GM19467 (cell line): ENCODE results near the gene IGFBP3.
"Not testable (repeated sequence)": the region's sequence is repeated elsewhere in the genome, so short reads cannot be mapped to it uniquely, and the experiment has no call there.

Source experiments
- ATAC-seq: cut with Tn5 transposase; IDR thresholded peaks from one replicate; pipeline ENCODE4 v1.9.1; 2021; ENCODE audit warnings: mild to moderate bottlenecking, moderate library complexity; ENCODE audit not compliant: unreplicated experiment

The IGFBP3 gene, protein sequence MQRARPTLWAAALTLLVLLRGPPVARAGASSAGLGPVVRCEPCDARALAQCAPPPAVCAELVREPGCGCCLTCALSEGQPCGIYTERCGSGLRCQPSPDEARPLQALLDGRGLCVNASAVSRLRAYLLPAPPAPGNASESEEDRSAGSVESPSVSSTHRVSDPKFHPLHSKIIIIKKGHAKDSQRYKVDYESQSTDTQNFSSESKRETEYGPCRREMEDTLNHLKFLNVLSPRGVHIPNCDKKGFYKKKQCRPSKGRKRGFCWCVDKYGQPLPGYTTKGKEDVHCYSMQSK

DNA sequence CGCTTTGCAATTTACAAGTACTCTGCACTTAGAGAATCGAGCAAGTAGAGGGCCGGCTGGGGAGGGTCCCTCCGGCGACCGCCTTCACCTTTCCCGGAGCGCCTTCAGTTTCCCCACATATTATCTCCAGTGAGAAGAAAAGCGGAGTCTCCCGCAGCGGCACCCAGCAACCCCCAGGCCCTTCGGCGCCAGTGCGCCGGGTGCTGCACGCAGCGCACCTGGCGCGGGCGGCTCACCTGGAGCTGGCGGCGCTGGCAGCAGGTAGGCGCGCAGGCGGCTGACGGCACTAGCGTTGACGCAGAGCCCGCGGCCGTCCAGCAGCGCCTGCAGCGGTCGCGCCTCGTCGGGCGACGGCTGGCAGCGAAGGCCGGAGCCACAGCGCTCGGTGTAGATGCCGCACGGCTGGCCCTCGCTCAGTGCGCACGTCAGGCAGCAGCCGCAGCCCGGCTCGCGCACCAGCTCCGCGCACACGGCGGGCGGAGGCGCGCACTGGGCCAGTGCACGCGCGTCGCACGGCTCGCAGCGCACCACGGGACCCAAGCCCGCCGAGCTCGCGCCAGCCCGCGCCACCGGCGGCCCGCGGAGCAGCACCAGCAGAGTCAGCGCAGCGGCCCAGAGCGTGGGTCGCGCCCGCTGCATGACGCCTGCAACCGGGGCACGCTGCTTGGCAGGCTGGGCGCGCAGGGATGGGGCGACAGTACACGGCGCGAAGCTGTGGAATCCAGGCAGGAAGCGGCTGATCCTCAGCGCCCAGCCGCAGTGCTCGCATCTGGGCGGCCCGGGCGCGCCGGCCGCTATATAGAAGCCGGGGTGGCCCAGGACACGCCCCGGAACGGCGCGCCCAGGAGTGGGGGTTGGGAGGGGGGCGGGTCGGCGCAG, at the start of gene IGFBP3:
Gene IGFBP3 (minus strand): TSS at position 771 of the 879 bp plus-strand sequence. CDS start 132 bp downstream, at position 639.
- no peak for ATAC-seq

GRCh38 chr7:45970454-45970853, 49.4 kb upstream of the IGFBP3 start:
- no peak for ATAC-seq

- no peak for ATAC-seq
Observed at GRCh38 chr7:45969940-45970339, 48.9 kb upstream of the IGFBP3 start.

- no peak for ATAC-seq
Observed at GRCh38 chr7:45968856-45969541, 47.9 kb upstream of the IGFBP3 start.

GRCh38 chr7:45968312-45968711, 47.2 kb upstream of the IGFBP3 start:
- no peak for ATAC-seq

GRCh38 chr7:45967591-45968157, 46.6 kb upstream of the IGFBP3 start:
- no peak for ATAC-seq

DNA sequence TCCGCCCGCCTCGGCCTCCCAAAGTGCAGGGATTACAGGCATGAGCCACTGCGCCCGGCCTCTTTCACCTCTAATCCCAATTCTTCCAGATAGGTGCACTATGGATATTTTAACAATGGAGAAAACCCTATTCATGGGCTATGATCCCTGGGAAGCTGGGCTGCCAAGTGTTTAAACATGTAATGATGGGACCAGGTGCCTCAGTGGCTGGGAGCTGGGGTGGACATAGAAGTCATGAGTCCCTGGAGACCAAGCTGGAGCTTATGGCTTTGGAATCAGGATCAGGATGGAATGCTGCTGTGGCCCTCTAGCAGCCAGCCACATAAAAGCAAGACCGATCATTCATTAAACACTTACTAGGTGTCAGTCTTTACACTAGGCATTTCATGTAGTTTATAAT, 41.8 kb upstream of the IGFBP3 start:
- no peak for ATAC-seq

DNA sequence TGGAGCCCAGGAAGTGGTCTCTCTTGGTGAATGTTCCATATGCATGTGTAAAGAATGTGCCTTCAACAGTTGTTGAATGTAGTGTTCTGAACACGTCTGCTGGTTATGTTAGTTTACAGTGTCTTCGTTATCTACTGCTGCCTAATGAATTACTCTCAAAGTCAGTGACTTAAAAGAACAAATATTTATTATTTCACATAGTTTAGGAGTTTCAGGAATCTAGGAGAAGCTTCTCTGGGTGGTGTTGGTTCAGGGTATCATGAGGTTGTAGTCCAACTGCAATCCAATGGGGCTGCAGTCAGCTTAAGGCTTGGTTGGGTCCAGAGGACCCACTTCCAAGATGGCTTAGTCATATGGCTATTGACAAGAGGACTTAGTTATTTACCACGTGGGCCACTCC, 36.6 kb upstream of the IGFBP3 start:
- no peak for ATAC-seq

DNA sequence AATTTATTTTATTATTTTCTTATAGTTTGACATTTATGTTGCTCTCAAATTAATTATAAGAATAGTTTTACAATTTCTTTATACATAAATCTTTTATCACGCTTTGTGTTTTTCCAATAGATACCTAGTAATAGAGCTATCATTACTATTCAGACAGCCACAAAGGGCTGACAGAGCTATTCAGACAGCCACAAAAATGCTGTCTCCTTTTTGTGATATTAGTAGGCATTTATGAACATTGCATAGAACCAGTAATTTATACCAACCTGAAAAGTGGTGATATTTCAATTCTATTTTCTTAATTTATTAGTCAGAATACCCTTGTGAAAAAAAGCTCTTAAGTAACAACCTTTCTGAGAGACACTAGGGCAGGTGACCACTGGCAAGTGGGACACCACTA, 34.2 kb upstream of the IGFBP3 start:
- ATAC-seq, result no peak

GRCh38 chr7:45953055-45953454, 32.0 kb upstream of the IGFBP3 start:
- ATAC-seq, result not testable (repeated sequence)

- ATAC-seq, result no peak
Observed at GRCh38 chr7:45944058-45944457, 23.0 kb upstream of the IGFBP3 start.

- no peak for ATAC-seq
Observed at GRCh38 chr7:45940939-45941338, 19.9 kb upstream of the IGFBP3 start.

DNA sequence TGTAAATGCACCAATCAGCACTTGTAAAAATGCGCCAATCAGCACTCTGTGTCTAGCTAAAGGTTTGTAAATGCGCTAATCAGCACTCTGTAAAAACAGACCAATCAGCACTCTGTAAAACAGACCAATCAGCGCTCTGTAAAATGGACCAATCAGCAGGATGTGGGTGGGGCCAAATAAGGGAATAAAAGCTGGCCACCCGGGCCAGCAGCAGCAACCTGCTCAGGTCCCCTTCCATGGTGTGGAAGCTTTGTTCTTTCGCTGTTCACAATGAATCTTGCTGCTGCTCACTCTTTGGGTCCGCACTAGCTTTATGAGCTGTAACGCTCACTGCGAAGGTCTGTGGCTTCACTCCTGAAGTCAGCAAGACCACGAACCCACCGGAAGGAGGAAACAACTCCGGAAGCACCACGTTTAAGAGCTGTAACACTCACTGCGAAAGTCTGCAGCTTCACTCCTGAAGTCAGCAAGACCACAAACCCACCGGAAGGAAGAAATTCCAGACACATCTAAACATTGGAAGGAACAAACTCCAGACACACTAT, 19.2 kb upstream of the IGFBP3 start:
- not testable (repeated sequence) for ATAC-seq

DNA sequence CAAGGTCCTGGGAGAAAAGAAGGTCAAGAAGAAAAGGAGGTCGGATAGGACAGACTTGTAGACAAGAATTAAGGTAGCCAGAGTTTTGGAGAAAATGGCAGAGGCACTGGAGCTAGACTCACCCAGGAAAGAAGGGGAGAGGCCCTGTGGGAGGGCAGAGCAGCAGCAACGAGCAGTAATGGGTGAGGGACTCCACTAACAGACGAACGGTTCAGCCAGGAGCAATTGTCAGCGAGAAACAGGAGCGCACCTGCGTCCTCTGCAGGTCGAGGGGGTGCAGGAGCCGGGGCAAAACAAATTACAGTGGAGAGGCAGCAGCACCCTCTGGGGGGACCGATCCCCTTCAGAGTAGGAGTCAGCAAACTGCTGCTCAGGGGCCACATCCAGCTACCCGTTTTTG, 18.5 kb upstream of the IGFBP3 start:
- ATAC-seq, result no peak

DNA sequence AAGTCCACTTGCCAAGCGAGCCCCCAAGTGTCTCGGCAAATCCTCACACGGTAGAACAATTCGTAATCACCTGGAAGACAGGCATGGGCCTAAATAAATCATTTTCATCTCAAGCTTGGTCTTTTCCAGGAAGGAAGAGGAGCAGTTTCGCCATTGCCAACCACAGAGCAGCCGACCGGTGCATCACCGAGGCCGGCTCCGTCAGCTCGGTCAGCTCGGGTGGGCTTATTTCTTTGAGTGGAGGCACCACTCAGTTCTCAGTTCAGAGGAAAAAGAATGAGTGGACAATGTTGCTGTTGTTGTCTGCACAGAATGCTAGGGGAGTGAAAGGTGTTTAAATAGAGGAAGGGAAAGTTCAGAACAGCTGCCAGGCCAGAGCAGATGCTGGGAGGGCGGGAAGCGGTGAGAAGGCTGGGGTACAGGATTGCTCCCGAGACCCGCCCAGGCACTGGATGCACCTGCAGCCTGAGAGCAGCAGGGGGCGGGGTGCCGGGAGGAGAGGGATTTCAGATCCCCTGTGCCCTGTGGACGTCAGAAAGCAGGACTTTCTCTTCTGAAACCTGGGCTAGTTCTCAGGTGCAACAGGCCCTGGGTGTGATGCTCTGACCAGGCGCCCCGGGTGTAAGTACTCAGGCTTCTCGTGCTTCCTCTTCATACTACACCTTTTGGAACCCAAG, 17.7 kb upstream of the IGFBP3 start:
- ATAC-seq, result no peak

- ATAC-seq, result no peak
Observed at GRCh38 chr7:45937862-45938261, 16.8 kb upstream of the IGFBP3 start.

DNA sequence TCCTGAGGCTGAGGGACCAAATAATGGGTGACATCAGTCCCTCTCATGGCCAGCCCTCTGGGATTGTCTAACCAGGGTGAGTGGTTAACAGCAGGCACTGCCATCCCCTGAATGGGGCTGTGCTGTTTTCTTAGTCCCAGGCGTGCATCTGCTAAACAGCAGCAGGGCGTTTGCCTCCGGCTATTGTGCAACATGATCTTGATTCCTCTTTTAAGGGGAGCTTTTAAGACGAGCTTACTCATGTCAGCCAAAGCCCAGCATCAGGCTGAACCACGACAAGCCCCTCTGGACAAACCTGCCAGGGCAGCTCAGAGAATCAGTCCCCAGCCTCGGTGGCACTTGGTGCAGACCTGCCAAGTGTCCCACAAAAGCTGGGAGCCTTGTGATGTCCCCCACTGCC, 16.2 kb upstream of the IGFBP3 start:
- no peak for ATAC-seq

- ATAC-seq, result no peak
Observed at GRCh38 chr7:45930967-45931366, 9.9 kb upstream of the IGFBP3 start.

GRCh38 chr7:45927721-45928120, 6.6 kb upstream of the IGFBP3 start:
- no peak for ATAC-seq

DNA sequence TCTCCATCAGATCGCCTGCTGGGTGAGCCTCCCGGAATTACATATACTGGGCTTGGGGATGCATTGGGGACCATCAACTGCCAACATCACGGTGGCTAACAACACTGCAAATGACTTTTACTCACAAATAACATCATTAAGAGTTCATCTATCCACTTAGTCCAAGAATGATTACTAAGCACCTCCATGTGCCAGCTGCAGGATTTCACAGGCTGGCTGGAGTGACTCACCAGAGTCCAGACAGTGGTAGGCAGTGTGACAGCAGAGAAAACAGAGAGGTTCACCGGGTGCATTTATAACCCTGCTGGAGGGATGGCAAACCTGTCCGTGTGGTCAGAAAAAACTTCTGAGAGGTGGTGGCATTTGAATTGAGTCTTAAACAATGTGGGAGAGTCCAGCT, 3.2 kb upstream of the IGFBP3 start:
- ATAC-seq, result no peak
